BLaER1 treated with 17β-estradiol and CSF1 and Interleukin-3, amounts not matched to agents 10 nM and 100 nM (cell line): ENCODE measurements around the gene ASB9.
"Not testable (repeated sequence)": the region's sequence is repeated elsewhere in the genome, so short reads cannot be mapped to it uniquely, and the experiment has no call there.

Experiments used
- H3K27ac ChIP-seq, 11 experiments: shearing (Covaris generic); formaldehyde crosslinking; 2 replicates each; pipeline ENCODE4 v1.8.1; 2022
- H3K27me3 ChIP-seq, 11 experiments: shearing (Covaris generic); formaldehyde crosslinking; 2 replicates each; pipeline ENCODE4 v1.8.1; 2022
- H3K36me3 ChIP-seq, 11 experiments: shearing (Covaris generic); formaldehyde crosslinking; 2 replicates each; pipeline ENCODE4 v1.8.1; 2022
- H3K4me1 ChIP-seq, 10 experiments: shearing (Covaris generic); formaldehyde crosslinking; 2 replicates each; pipeline ENCODE4 v1.8.1; 2022
- H3K4me2 ChIP-seq, 11 experiments: shearing (Covaris generic); formaldehyde crosslinking; 2 replicates each; pipeline ENCODE4 v1.8.1; 2022
- H3K4me3 ChIP-seq, 10 experiments: shearing (Covaris generic); formaldehyde crosslinking; 2 replicates each; pipeline ENCODE4 v1.8.1; 2022
- H3K9ac ChIP-seq, 11 experiments: shearing (Covaris generic); formaldehyde crosslinking; 2 replicates each; pipeline ENCODE4 v1.8.1; 2022
- H3K9me3 ChIP-seq, 11 experiments: shearing (Covaris generic); formaldehyde crosslinking; replicated peaks in 1 of 11; 2 replicates each; pipeline ENCODE4 v1.8.1; 2022
- H4K20me1 ChIP-seq, 11 experiments: shearing (Covaris generic); formaldehyde crosslinking; 2 replicates each; pipeline ENCODE4 v1.8.1; 2022
- Cebpa-rat ChIP-seq, 11 experiments: shearing (Covaris generic); IDR thresholded peaks; 2 replicates each; pipeline ENCODE4 v1.8.1; 2022

Gene ASB9

DNA sequence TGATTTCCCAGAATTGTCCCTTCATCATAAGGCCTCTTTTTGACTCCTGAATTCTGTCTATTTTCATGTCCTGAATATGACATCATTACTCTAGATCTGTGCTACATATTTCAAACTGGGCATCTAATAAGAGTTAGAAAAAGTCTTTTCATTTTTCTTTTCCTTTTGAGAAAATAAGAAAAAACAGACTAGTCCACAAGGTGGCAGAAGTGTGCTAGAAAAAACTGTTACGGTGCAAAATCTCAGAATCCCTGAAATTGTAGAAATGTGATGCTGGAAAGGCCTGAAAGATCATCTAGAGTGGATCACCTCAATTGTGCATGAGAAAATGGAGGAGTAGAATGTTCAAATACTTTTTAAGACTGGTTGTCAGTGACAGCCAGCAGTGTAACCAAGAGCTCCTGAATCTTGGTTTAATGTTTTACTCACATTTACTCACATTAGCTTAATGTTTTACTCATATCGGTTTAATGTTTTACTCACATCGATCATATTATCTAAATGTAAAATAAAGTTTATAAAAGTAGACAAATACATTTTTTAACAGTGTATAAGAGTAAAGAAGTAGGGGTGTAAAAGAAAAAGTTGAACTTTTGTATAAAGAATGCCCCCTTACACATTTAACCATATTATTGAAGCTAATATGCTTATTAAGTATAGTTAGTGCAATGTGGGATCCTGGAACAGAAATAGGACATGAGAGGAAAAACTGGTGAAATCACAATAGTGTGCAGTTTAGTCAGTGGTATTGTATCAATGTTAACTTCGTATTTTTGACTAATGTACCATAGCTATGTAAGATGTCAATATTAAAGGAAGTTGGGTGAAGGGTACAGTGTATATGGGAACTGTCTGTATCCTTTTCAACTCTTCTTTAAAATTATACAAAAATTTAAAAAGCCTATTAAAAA lies 30.3 kb upstream of the ASB9 start:
- Histone ChIP-seq H3K36me3 (no peaks in the 10 kb centered on the region), H4K20me1 (peaks cover 0 to 3% (median 0%) of the 10 kb centered on the region in 11 experiments; a peak in 5 of 22 replicates), H3K27me3 (peaks cover 82 to 100% (median 94%) of the 10 kb centered on the region in 11 experiments), H3K27ac (peak overlapping the region in 1 of 11 experiments; percentile 62; a peak in 1 of 22 replicates), H3K9me3 (no peaks in the 10 kb centered on the region), H3K4me1 (peaks cover 10 to 37% (median 15%) of the 10 kb centered on the region in 10 experiments; a peak in 19 of 20 replicates), H3K4me3 (no peak overlapping the region), H3K4me2 (peak overlapping the region in 2 of 11 experiments; percentile 56 to 68; a peak in 3 of 22 replicates), H3K9ac (peak overlapping the region in 1 of 11 experiments; percentile 20; a peak in 2 of 22 replicates)
- no peak for TF ChIP-seq Cebpa-rat (IDR thresholded peaks at IDR 0.05)

DNA sequence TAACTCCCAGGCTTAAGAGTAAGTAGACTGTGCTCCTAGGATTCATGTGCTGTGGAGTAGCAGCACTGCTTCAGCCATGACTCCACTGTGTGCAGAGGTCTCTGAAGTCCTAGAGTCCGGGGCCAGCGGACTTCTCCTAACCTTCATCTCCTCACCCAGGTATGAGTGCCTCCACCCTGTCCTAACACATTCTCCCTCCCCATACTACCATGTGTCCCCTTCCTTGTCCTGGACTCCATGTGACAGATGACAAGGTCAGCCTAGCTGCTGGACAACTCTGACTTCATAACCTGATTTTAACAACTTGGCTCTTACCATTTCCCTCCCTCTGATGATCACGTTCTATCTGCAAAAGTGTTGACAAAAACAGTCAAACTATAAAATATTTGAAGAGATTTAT lies 28.9 kb upstream of the ASB9 start:
- Histone ChIP-seq H3K4me2 (peak overlapping the region in 10 of 11 experiments; percentile 36 to 74 (median 60); a peak in 20 of 22 replicates), H3K36me3 (no peaks in the 10 kb centered on the region), H4K20me1 (peaks cover 0 to 3% (median 0%) of the 10 kb centered on the region in 11 experiments; a peak in 5 of 22 replicates), H3K9ac (peak overlapping the region in 3 of 11 experiments; percentile 36 to 49 (median 40); a peak in 4 of 22 replicates), H3K4me3 (peak overlapping the region in 1 of 10 experiments; percentile 22; a peak in 2 of 20 replicates), H3K4me1 (peaks cover 10 to 37% (median 15%) of the 10 kb centered on the region in 10 experiments; a peak in 19 of 20 replicates), H3K27ac (peak overlapping the region in 8 of 11 experiments; percentile 40 to 68 (median 50); a peak in 13 of 22 replicates), H3K27me3 (peaks cover 77 to 97% (median 92%) of the 10 kb centered on the region in 11 experiments), H3K9me3 (no peaks in the 10 kb centered on the region)
- no peak for TF ChIP-seq Cebpa-rat (IDR thresholded peaks at IDR 0.05)

DNA sequence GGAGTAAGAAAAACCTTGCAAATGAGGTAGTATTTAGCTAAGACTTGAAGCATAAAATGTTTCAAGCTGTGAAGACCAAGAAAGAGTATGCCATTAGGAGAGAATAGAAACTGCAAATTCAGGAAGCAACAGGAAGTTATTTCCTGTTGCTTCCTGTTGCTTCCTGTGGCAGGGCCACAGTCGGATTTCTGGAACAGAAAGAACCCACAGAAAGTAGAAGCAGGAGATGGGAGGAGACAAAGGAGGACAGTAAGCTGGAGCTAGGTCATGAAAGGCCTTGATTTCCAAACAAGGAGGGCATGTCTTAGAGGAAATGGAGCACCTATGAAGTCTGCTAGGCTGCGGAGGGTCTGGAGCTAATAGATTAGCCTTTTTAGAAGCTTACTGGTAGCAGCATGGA lies 28.3 kb upstream of the ASB9 start:
- peak overlapping the region in 3 of 11 experiments; percentile 36 to 49 (median 40); a peak in 4 of 22 replicates for H3K9ac ChIP-seq
- TF ChIP-seq Cebpa-rat (IDR thresholded peaks at IDR 0.05), result no peak

DNA sequence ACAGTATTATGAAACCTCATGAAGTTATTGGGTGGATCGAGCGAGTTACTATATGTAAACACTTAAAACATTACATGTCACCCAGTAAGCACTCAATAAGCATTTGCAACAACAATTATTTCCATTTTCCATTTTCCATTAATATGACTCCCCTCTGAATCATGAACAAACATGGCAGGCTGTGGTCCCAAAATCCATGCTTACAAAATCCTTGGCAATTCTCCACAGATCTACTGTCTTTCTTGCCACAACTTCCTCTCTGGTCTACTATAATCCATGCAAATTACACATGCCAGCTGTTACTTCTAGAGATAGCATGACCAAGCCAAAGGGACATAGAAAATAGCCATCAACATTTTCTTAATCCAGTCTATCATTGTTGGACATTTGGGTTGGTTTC lies 23.6 kb upstream of the ASB9 start:
- no peak overlapping the region for H3K4me2 ChIP-seq

More for the DNA sequence above, 28.3 kb upstream of the ASB9 start:
- peaks cover 10 to 37% (median 15%) of the 10 kb centered on the region in 10 experiments; a peak in 19 of 20 replicates for H3K4me1 ChIP-seq
- H3K9me3 ChIP-seq, result 0 out of 22 replicates have a peak, but pooled peaks cover 0 to 3% (median 0%) of the 10 kb centered on the region in 11 experiments
- H3K27me3 ChIP-seq, result peaks cover 75 to 94% (median 87%) of the 10 kb centered on the region in 11 experiments
- H3K27ac ChIP-seq, result peak overlapping the region in 8 of 11 experiments; percentile 40 to 68 (median 50); a peak in 13 of 22 replicates
- peak overlapping the region in 1 of 10 experiments; percentile 22; a peak in 1 of 20 replicates for H3K4me3 ChIP-seq
- H3K4me2 ChIP-seq, result peak overlapping the region; percentile 36 to 74 (median 56); a peak in 21 of 22 replicates
- H3K36me3 ChIP-seq, result no peaks in the 10 kb centered on the region
- peaks cover 0 to 3% (median 0%) of the 10 kb centered on the region in 11 experiments; a peak in 5 of 22 replicates for H4K20me1 ChIP-seq

DNA sequence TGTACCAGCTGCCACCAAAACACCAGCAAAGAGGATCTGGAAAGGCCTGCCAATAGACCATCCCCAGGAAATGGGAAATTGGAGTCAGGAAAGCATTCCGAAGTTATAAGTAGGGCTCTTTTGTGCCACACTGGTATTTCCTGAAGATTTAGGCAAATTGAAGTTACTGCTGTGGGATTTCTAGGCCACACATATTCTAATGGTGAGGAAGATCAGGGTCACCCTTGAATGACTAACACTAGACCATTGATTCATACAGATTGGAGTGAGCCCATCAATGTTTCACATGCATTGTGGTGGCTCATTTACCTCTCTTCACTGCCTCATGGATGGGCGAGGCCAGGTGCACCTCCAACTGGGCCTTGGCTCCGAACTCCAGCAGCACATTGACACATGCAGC lies 23.0 kb upstream of the ASB9 start:
- H3K9ac ChIP-seq, result no peak overlapping the region
- H3K36me3 ChIP-seq, result no peaks in the 10 kb centered on the region
- peaks cover 0 to 11% (median 0%) of the 10 kb centered on the region in 11 experiments; a peak in 1 of 22 replicates for H3K9me3 ChIP-seq
- no peak overlapping the region for H3K4me2 ChIP-seq
- no peak overlapping the region for H3K27ac ChIP-seq
- no peak overlapping the region for H3K4me3 ChIP-seq
- H4K20me1 ChIP-seq, result no peaks in the 10 kb centered on the region; a peak in 2 of 22 replicates
- TF ChIP-seq Cebpa-rat (IDR thresholded peaks at IDR 0.05), result no peak
- peaks cover 48 to 86% (median 77%) of the 10 kb centered on the region in 11 experiments for H3K27me3 ChIP-seq
- H3K4me1 ChIP-seq, result peaks cover 0 to 6% (median 2%) of the 10 kb centered on the region in 10 experiments; a peak in 14 of 20 replicates

More for the DNA sequence above, 23.6 kb upstream of the ASB9 start:
- no peak overlapping the region for H3K4me3 ChIP-seq
- H3K27ac ChIP-seq, result no peak overlapping the region
- H3K9ac ChIP-seq, result no peak overlapping the region
- peaks cover 0 to 11% (median 0%) of the 10 kb centered on the region in 11 experiments; a peak in 1 of 22 replicates for H3K9me3 ChIP-seq
- peaks cover 5 to 12% (median 8%) of the 10 kb centered on the region in 10 experiments; a peak in 19 of 20 replicates for H3K4me1 ChIP-seq
- H3K36me3 ChIP-seq, result no peaks in the 10 kb centered on the region
- H3K27me3 ChIP-seq, result peaks cover 48 to 88% (median 77%) of the 10 kb centered on the region in 11 experiments
- TF ChIP-seq Cebpa-rat (IDR thresholded peaks at IDR 0.05), result no peak
- H4K20me1 ChIP-seq, result no peaks in the 10 kb centered on the region; a peak in 3 of 22 replicates

DNA sequence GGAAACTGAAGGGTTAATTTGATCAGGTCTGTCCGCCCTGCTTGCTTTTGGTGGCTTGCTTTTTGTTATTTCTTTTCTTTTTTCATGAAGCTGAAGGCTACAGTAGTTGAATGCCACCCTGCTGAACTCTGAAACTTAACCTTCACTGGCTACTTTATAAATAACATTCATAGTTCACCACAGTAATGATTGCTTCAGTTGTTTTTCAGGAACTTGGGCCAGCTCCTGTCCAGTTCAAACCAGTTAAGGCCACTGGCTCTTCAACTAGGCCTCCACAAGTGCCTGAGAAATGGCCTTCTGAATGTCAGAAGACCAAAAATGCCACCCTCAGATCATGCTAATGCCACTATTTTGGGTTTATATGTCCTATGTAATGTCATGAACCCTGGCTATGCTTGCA lies 7.7 kb upstream of the ASB9 start:
- Histone ChIP-seq H3K4me3 (no peak overlapping the region), H3K27ac (no peak overlapping the region), H3K9me3 (peaks cover 12 to 20% (median 14%) of the 10 kb centered on the region in 11 experiments; a peak in 21 of 22 replicates), H3K4me2 (no peak overlapping the region), H3K27me3 (peaks cover 80 to 95% (median 89%) of the 10 kb centered on the region in 11 experiments), H3K36me3 (no peaks in the 10 kb centered on the region), H3K9ac (no peak overlapping the region), H4K20me1 (no peaks in the 10 kb centered on the region), H3K4me1 (no peaks in the 10 kb centered on the region)
- TF ChIP-seq Cebpa-rat (IDR thresholded peaks at IDR 0.05), result no peak

GRCh38 chrX:15274946-15275345 lies 5.1 kb upstream of the ASB9 start:
- Histone ChIP-seq H3K9ac (no peak overlapping the region), H4K20me1 (no peaks in the 10 kb centered on the region; a peak in 1 of 22 replicates), H3K9me3 (peaks cover 12 to 17% (median 13%) of the 10 kb centered on the region in 11 experiments; a peak in 21 of 22 replicates), H3K4me2 (no peak overlapping the region), H3K4me3 (no peak overlapping the region), H3K36me3 (no peaks in the 10 kb centered on the region), H3K4me1 (no peaks in the 10 kb centered on the region), H3K27me3 (peaks cover 83 to 95% (median 90%) of the 10 kb centered on the region in 11 experiments), H3K27ac (no peak overlapping the region)
- 0 out of 22 replicates have a peak, but pooled peaks of 1 of the 11 experiments have one; percentile 10 for TF ChIP-seq Cebpa-rat (IDR thresholded peaks at IDR 0.05)

DNA sequence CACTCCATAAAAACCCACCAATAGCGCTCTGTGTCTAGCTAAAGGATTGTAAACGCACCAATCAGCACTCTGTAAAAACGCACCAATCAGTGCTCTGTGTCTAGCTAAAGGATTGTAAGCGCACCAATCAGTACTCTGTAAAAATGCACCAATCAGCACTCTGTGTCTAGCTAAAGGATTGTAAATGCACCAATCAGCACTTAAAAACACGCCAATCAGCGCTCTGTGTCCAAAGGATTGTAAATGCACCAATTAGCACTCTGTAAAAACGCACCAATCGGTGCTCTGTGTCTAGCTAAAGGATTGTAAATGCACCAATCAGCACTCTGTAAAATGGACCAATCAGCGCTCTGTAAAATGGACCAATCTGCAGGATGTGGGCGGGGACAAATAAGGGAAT lies 3.4 kb upstream of the ASB9 start:
- not testable (repeated sequence) for H3K36me3 ChIP-seq, H4K20me1 ChIP-seq, H3K27ac ChIP-seq, H3K4me1 ChIP-seq, H3K9ac ChIP-seq, H3K4me3 ChIP-seq, H3K4me2 ChIP-seq
- peaks cover 85 to 97% (median 95%) of the 10 kb centered on the region in 11 experiments for H3K27me3 ChIP-seq
- H3K9me3 ChIP-seq, result peaks cover 12 to 17% (median 13%) of the 10 kb centered on the region in 11 experiments; a peak in 21 of 22 replicates
